SH-SY5Y (cell line): Measurements from ENCODE around the gene PI4K2A.

Experiments used
- GATA2 ChIP-seq: IDR thresholded peaks from 2 replicates; pipeline ENCODE4 v1.6.1; 2011; ENCODE audit warnings: mild to moderate bottlenecking, low read depth, low read length
- GATA3 ChIP-seq: IDR thresholded peaks from 2 replicates; pipeline ENCODE4 v1.6.1; 2011; ENCODE audit warnings: low read depth, mild to moderate bottlenecking, low read length, moderate library complexity

PI4K2A gene

DNA sequence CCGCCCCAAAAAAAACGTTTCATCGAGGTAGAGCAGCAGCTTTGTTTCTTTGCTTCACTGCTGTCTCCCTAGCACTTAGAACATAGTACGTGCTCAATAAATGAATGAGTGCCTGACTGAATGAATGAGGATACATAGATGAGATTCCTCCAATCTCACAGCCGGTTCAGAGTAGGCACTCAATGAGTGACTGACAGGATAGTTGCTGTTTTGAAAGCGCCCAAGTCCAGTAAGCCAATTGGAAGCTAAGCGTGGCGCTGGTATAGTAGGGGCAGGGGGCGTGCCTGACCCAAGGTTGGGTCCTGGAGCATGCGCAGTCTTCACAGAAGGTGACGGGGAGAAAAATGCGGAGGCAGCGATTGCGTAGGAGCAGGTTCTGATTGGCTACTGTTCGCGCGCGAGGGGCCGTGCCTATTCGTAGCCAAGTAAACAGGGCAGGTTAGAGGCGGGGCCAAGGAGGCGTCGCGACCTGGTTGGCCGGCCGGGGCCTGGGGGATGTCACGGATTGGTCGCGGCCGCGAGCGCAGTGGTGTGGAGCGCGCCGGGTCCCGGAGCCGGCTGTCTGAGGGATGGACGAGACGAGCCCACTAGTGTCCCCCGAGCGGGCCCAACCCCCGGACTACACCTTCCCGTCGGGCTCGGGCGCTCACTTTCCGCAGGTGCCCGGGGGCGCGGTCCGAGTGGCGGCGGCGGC lies at the start of gene PI4K2A:
Gene PI4K2A (plus strand): TSS at position 498 of the 694 bp plus-strand sequence. CDS start 72 bp downstream, at position 570.
- TF ChIP-seq GATA2 (no peak), GATA3 (no peak)

DNA sequence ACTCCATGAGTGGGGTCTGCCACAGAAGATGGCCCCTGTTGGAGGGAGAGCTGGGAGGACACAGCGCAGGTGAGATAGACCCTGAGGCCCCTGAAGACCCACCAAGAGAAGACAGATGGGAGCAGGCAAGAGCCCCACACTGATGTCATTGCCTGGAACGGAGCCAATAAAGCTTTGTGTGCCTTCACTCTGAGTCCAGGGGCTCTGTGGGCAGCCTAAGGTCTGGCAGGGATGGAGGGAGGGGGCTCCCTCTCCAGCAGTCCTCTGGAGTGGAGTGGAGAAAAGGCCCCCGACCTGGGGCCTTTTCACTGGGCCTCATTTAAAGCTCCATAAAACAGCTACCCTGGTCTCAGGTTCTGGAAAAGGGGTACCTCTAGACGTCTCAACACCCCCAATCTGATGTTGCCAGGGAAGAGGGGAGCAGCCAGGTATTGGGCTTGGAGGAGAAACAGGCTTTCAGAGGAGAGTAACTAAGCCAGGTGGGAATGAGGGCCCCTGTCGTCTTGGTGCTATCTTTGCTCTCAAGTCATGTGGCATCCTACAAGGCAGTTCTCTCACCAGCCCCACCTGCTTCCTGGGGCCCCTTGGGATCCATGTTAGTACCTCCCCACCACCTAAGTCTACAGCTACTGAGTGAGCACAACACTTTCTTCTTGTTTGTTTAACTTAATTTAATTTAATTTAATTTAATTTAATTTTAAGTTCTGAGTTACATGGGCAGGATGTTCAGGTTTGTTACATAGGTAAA lies 49.5 kb upstream of the PI4K2A start:
- TF ChIP-seq GATA2 (no peak), GATA3 (no peak)

DNA sequence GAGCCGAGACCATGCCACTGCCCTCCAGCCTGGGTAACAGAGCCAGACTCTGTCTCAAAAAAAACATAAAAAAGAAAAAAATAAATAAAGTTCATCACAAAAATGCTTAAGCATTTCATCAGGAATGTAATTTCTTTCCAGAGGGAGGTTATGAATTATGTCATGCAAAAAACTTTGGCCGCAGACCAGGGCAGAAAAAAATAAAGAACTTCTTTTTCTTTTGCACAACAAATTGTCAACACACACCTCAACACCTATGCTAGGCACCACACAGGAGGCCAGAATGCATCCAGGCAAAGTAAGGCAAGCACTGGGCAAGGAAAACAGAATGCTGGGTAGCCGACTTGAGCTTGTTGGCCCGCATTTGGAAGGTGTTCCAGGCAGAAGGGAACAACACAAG lies 47.0 kb upstream of the PI4K2A start:
- TF ChIP-seq GATA3 (no peak), GATA2 (no peak)

DNA sequence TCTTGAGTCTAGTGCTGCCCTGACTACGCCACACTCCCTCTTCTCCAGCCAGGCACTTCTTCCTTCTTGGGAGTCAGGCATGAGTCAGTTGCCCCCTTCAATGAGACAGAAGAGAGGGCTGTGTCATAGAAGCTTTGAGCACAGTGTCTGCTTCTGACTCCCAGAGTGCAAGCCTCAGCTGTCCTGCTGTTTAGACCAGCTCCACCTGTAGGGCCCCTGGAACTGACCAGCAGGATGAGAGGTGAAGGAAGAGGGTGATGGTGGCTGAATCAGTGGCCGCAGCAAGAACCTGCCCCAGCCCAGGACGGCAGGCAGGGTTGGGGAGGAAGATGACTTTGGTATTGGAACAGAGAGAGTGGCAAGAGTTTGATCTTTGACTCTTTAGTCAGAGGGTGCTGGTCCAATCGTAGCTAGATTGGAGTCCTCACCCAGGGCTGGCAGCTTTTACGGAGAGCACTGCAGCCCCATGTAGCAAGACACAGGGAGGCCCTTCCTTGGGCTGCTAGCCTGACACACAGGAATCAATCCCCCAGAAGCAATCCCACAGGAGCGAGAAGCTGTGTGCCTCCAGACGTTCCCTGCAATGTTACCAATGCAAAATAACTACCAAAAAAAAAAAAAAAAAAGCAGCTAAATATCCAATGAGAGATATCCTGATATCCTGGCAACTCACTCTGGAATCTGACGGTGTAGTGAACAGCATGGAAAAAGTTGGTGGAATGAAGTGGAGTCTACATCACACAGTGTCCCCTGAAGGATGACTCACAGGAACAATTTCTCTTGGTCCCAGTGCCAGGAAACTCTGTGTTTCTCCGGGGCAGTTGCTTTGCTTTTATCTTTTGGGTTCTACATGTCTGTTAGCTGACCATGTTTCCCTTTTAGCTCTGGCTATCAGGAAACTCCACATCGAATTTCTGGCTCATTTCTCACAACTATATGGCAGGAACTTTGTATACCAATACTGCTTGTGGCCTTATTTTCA lies 44.1 kb upstream of the PI4K2A start:
- TF ChIP-seq GATA2 (no peak), GATA3 (no peak)

DNA sequence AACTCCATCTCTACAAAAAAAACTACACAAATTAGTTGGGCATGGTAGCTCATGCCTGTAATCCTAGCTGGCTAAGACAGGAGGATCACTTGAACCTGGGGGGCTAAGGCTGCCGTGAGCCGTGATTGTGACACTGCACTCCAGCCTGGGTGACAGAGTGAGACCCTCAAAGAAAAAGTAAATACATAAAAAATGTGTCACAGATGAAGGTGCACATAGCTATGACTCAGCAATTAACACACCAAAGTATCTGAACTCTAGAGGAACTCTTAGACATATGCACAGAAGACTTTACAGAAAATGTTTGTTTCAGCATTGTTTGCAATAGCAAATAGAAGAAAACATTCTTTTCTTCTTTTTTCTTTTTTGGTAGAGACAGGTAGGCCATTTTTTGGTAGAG lies 42.7 kb upstream of the PI4K2A start:
- no peak for TF ChIP-seq GATA3

DNA sequence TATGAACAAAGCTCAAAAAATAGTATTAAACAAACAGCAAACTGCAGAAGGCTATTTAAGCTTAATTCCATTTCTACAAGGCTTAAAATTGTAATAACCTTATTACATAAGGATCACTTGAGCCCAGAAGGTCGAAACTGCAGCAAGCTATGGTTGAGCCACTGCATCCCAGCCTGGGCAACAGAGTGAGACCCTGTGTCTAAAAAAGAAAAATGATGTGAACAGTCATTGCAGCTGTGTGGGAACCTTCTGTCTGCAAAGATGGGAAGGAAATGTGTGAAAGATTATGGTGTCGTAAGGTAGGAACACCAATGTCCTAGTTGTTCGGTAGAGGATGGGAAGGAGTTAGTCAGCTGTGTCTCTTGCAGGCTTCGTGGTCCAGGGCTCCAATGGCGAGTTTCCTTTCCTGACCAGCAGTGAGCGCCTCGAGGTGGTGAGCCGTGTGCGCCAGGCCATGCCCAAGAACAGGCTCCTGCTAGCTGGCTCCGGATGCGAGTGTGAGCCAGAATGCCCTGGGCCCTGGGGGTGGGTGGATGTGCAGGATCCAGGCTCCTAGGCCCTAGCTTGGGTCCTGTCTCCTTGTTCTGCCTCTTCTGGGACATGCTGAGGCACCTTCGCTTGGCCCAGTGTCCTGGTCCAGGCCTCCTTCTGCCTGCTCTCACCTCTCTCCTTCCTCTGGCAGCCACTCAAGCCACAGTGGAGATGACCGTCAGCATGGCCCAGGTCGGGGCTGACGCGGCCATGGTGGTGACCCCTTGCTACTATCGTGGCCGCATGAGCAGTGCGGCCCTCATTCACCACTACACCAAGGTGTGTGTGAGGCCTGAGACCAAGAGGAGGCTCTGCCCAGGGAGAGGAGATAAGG lies 41.8 kb upstream of the PI4K2A start:
- TF ChIP-seq GATA2 (no peak), GATA3 (no peak)

DNA sequence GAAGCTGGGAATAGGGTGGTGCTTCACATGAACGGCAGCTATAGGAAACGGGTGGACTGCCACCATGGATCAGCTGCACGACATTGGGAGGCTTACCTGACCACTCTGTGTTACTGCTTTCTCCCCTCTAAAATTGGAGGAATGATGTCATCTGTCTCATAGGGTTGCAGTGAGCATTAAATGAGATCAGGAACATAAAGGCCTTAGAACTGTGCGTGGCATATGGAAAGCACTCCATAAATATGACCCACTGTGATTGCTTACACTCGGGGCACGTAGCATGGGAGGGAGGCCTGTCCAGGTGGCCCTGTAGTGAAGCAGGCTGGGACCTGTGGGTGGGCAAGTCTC lies 41.2 kb upstream of the PI4K2A start:
- TF ChIP-seq GATA2: no peak

DNA sequence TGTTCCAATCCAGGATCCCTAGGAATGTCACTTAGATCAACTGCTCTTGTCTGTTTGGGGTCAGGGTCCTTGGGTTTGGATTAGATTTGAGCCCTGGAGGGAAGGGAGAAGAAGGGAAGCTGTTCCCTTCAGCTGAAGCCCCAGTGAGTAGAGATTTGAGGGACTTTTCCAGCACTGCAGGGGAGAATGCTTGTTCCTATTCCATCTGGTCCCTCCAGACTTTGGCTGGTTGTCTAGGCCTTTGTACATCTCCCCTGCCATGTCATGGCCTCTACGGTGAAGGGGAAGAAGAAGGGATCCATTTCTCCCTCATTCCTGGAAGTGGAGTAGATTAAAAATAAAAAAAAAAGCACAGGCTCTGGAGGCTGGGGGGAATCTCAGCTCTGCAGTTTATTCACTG lies 39.9 kb upstream of the PI4K2A start:
- no peak for TF ChIP-seq GATA3
- TF ChIP-seq GATA2: no peak

DNA sequence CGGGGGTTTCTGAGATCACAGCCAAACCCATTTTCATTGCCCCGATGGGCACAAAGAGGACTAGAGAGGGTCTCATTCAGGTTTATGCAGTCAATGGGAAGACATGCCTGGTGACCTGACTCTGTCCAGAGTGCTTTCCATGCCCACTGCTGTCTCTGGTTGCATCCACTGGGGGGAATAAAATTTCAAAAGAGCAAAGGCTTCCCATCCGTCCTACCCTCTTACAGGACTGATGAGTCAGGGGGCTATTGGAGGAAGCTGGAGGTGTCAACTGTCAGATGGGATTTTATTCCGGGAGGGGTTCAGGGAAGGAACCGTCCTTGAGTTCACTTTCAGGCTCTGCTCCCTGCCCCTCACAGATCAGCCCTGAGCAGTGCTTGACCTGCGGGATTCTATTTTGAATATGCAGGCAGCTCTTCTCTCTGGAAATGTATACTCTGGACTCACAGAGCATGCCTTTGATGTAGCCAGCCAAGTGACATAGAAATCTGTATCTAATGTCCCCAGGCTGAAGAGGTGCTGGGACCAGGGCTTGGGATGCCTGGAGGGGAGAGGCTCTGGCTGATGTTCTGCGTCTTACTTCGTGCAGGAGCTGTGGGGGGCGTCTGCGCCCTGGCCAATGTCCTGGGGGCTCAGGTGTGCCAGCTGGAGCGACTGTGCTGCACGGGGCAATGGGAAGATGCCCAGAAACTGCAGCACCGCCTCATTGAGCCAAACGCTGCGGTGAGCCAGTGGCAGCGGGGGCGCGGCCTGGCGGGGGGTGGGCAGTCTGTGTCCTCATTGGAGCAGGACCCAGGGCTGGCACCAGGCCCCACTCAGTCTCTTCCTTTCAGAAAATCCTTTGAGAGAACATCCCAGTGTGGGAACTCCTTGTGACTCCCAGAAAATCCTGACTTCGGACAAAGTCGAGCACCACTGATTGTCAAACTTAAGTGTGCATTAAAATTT lies 38.9 kb upstream of the PI4K2A start:
- no peak for TF ChIP-seq GATA3
- TF ChIP-seq GATA2: no peak

DNA sequence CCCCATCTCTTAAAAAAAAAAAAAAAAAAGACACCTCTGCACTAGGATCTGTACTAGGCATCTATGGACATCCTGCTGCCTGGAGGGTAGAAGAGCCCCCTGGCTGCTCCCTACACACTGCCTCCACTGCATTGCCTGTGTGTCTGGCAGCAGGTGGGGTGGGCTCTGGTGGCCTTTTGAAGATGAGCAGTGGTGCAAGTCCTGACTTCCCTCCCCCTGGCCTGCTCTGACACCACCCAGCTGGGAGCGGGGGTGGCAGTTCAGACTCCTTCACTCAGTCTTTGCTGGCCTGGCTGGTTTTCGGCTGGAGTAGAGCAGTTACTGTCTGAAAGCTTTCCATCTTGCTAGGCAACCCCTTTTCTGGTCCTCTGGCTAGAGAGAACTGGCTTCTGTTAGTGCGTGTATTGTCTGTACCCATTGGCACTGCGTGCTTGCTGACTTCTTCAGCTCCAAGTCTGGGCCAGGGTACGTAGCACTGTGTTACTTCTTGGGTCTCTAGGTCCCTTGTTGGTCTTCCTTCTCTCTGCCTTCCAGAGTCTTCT lies 33.3 kb upstream of the PI4K2A start:
- no peak for TF ChIP-seq GATA2
- no peak for TF ChIP-seq GATA3

DNA sequence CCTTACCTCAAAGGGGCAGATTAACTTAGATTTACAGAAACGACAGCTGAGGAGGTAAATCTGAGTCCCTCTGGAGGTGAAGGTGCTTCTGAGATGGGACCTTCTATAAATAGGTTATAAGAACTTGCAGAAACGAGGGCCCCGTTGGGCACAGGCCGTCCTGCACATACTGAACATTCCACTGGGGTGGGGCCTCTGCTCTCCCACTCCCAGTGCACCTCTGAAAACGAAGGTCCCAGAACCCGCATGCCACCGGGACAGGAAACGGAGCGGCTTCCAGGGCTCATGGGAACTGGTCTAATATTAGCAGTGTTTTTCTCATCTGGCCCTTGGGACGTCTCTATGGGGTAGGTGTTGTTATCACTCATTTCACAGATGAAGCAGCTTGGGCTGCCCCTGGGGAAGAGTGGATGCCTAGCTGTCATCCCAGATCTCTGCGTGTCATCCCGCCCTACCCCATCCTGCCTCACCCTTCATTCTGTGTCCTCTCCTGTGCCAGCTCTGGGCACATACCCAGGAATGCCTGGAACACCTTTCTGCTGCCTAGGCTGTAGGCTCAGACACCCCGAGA lies 31.4 kb upstream of the PI4K2A start:
- TF ChIP-seq GATA2 (no peak), GATA3 (no peak)

DNA sequence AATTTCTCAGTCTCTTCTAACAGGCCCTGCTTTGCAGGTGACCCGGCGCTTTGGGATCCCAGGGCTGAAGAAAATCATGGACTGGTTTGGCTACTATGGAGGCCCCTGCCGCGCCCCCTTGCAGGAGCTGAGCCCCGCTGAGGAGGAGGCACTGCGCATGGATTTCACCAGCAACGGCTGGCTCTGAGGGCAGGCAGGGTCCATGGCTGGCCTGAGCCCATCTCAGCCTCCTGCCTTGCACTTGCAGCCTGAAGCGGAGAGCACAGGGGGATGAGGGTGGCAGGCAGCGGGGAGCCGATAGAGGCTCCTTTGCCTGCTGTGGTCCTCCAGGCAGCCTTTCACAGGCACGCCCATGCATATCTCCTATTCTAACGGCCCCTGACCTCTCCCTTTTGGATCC lies 29.0 kb upstream of the PI4K2A start:
- TF ChIP-seq GATA2: no peak
- no peak for TF ChIP-seq GATA3
